Thyroid gland (tissue), 4 donors: ENCODE measurements around the gene CDK8. TPM values are rescaled to one million over a fixed set of nuclear protein-coding genes. Genes with fewer than 3 reads are reported as not detected.

Experiments used
- DNase-seq, 2 donors: peaks; one replicate each; pipeline ENCODE4 v3.0.0-alpha.2; 2019
- H3K27ac ChIP-seq, 3 donors: fragments of 200-600 bp; sonication (generic); 1 replicate in 2 of 3; 2 replicates in 1 of 3; pipeline ENCODE4 v1.5.1; 2016 to 2019; ENCODE audit warnings: mild to moderate bottlenecking in 1 of 3, moderate library complexity in 1 of 3
- H3K27me3 ChIP-seq: fragments of 200-600 bp; sonication (generic); one replicate; pipeline ENCODE4 v1.5.1; 2019
- H3K36me3 ChIP-seq, 2 donors: fragments of 200-600 bp; sonication (generic); one replicate each; pipeline ENCODE4 v1.5.1; 2016 to 2019
- H3K4me1 ChIP-seq, 2 donors: fragments of 200-600 bp; sonication (generic); one replicate each; pipeline ENCODE4 v1.5.1; 2017 to 2019
- H3K4me3 ChIP-seq, 3 donors: fragments of 200-600 bp; sonication (generic); replicated peaks in 1 of 3; 1 replicate in 2 of 3; 2 replicates in 1 of 3; pipeline ENCODE4 v1.5.1; 2016; ENCODE audit warnings: mild to moderate bottlenecking in 1 of 3
- H3K9me3 ChIP-seq: fragments of 200-600 bp; sonication (generic); one replicate; pipeline ENCODE4 v1.5.1; 2017
- POLR2A ChIP-seq, 2 donors: fragments of 450-650 bp; IDR thresholded peaks; one replicate each; pipeline ENCODE4 v1.6.1; 2017; ENCODE audit warnings: antibody characterized with exemption in 2 of 2, mild to moderate bottlenecking in 2 of 2, moderate library complexity in 1 of 2
- WGBS, 2 donors: methylation state at CpG; one replicate each; pipeline ENCODE4 v1.1.5; 2017; 5-methylcytosine and 5-hydroxymethylcytosine counted together
- intact Hi-C: fragments of 100-400 bp; cut with DNase I; formaldehyde crosslinking; loops from one replicate; pipeline ENCODE4 v1.15.1; 2023
- total RNA-seq, 4 donors: library from RNA; depleted of rRNA; stranded (reverse); fragments of >200 nt; gene quantifications; one replicate each; pipeline ENCODE4 v1.2.3, GENCODE V29; 2016
- TF ChIP-seq, protein P1 (sequence below), 6 experiments: fragments of 200-600 bp in 3 of 6; fragments of 450-650 bp in 3 of 6; sonication (generic) in 3 of 6; IDR thresholded peaks; one replicate each; pipeline ENCODE4 v1.5.1; 2016 to 2019; ENCODE audit warnings: antibody characterized with exemption in 6 of 6, mild to moderate bottlenecking in 2 of 6, inconsistent platforms in 1 of 6, moderate library complexity in 1 of 6

Gene CDK8
- total RNA-seq, 4 donors from 2014 or later = 14.2 to 16.2 (median 15.1) TPM

DNA sequence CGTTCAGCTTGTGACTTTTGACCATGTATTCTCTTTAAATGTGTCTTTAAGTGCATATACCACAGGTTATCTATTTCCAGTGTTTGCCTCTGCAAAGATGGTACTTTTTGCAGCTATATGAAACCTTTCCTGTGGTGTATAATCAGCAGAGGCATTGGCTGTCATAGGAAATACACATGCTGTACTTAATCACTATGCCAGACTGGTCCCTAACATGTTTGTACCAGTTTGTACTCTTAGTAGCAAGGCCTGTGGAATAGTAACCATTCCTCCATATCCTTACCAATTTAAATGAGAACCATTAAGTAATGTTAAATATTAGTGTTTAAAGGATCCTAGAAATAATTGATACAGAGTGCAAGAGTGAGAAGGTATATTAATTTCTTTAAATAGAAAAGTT, 69.8 kb downstream of the CDK8 start:
- H3K9me3 ChIP-seq = no peaks in the 10 kb centered on the region
- no peak overlapping the region for H3K27ac ChIP-seq
- H3K27me3 ChIP-seq = no peaks in the 10 kb centered on the region
- peaks cover 14% of the 10 kb centered on the region in 2 donors for H3K4me1 ChIP-seq
- no peaks in the 10 kb centered on the region for H3K36me3 ChIP-seq
- no peak for DNase-seq
- intact Hi-C loops = no loop called here
- WGBS, 2 donors = 92 to 98% methylated on average over 1 of the region's 1 CpG
- H3K4me3 ChIP-seq = no peak overlapping the region
- TF ChIP-seq, protein P1, sequence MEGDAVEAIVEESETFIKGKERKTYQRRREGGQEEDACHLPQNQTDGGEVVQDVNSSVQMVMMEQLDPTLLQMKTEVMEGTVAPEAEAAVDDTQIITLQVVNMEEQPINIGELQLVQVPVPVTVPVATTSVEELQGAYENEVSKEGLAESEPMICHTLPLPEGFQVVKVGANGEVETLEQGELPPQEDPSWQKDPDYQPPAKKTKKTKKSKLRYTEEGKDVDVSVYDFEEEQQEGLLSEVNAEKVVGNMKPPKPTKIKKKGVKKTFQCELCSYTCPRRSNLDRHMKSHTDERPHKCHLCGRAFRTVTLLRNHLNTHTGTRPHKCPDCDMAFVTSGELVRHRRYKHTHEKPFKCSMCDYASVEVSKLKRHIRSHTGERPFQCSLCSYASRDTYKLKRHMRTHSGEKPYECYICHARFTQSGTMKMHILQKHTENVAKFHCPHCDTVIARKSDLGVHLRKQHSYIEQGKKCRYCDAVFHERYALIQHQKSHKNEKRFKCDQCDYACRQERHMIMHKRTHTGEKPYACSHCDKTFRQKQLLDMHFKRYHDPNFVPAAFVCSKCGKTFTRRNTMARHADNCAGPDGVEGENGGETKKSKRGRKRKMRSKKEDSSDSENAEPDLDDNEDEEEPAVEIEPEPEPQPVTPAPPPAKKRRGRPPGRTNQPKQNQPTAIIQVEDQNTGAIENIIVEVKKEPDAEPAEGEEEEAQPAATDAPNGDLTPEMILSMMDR (IDR thresholded peaks at IDR 0.05) = no peak

DNA sequence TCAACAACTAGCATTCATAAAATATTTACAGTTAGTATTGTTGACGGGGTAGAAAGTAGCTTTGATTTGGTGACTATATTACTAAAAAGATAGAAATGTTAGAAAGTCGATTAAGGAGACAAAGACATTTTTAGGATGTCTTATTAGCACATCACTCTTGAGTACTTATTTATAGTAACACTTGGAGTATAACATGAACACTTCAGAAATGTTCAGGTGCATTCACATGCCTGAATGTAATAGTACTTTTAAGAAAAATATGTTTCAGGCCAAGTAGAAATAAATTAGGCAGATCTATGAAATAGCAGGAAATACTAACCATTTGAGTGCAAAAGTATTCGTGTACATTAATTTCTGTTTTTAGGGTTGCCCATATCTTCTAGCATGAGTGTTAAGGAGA, 70.4 kb downstream of the CDK8 start:
- Histone ChIP-seq H3K4me1 (peaks cover 14% of the 10 kb centered on the region in 2 donors), H3K27ac (no peak overlapping the region), H3K4me3 (no peak overlapping the region), H3K9me3 (no peaks in the 10 kb centered on the region), H3K36me3 (no peaks in the 10 kb centered on the region), H3K27me3 (no peaks in the 10 kb centered on the region)
- intact Hi-C loops = no loop called here
- no peak for DNase-seq
- 84 to 89% methylated on average over 3 of the region's 3 CpGs for WGBS, 2 donors
- TF ChIP-seq, protein P1 (IDR thresholded peaks at IDR 0.05) = no peak
- TF ChIP-seq POLR2A (IDR thresholded peaks at IDR 0.05) = no peak

DNA sequence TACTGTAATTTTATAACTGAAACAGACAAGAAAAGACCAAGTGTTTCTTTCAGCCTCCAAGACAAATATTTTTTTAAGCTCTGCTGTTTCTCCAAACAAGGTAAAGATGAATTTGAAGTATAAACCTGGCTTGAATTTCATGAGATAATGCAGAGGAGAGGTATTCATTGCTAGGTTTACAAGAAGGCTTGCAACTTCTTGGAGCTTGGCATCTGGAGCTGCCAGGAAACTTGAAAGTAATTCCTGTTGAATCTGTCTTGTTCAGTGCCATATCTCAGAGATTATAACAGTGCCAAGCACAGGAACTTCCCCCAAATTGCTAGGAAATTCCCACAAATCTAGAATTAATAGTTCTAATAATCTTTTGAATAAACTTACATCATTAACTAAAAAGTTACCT, 70.9 kb downstream of the CDK8 start:
- Histone ChIP-seq H3K9me3 (no peaks in the 10 kb centered on the region), H3K27ac (no peak overlapping the region), H3K27me3 (no peaks in the 10 kb centered on the region), H3K4me3 (no peak overlapping the region), H3K36me3 (no peaks in the 10 kb centered on the region), H3K4me1 (peaks cover 14% of the 10 kb centered on the region in 2 donors)
- intact Hi-C loops = no loop called here
- no peak for DNase-seq
- TF ChIP-seq, protein P1 (IDR thresholded peaks at IDR 0.05) = no peak
- no peak for TF ChIP-seq POLR2A (IDR thresholded peaks at IDR 0.05)

GRCh38 chr13:26325876-26326275, 71.9 kb downstream of the CDK8 start:
- TF ChIP-seq, protein P1 (IDR thresholded peaks at IDR 0.05) = no peak
- TF ChIP-seq POLR2A (IDR thresholded peaks at IDR 0.05) = no peak
- no peaks in the 10 kb centered on the region for H3K9me3 ChIP-seq
- no peak overlapping the region for H3K4me3 ChIP-seq
- DNase-seq = no peak
- intact Hi-C loops = no loop called here
- H3K27ac ChIP-seq = no peak overlapping the region
- peaks cover 14% of the 10 kb centered on the region in 2 donors for H3K4me1 ChIP-seq
- 83% methylated on average over 1 of the region's 1 CpG for WGBS, 2 donors
- H3K36me3 ChIP-seq = no peaks in the 10 kb centered on the region
- H3K27me3 ChIP-seq = no peaks in the 10 kb centered on the region

- WGBS, 2 donors = 82 to 83% methylated on average over 2 of the region's 2 CpGs
These were observed 72.6 kb downstream of the CDK8 start for GRCh38 chr13:26326562-26326961.

More at GRCh38 chr13:26326562-26326961, 72.6 kb downstream of the CDK8 start:
- intact Hi-C loops = no loop called here
- DNase-seq = no peak
- H3K36me3 ChIP-seq = no peaks in the 10 kb centered on the region
- H3K27ac ChIP-seq = no peak overlapping the region
- TF ChIP-seq, protein P1 (IDR thresholded peaks at IDR 0.05) = no peak
- no peak for TF ChIP-seq POLR2A (IDR thresholded peaks at IDR 0.05)
- H3K4me1 ChIP-seq = peaks cover 14% of the 10 kb centered on the region in 2 donors
- no peak overlapping the region for H3K4me3 ChIP-seq
- H3K27me3 ChIP-seq = no peaks in the 10 kb centered on the region
- H3K9me3 ChIP-seq = no peaks in the 10 kb centered on the region
